ENCODE data around the gene CCDC85B. TPM values are rescaled to one million over a fixed set of nuclear protein-coding genes. Genes with fewer than 3 reads are reported as not detected.

CCDC85B gene
- total and polyA plus RNA-seq, 2 of the 13 experiments (the other 11 are each of a cell fraction or from before 2014, with no cell fraction given), result 8.2 to 19.5 TPM

GRCh38 chr11:65854161-65854592 lies 36.3 kb upstream of the CCDC85B start (continued):
- no peak for TF ChIP-seq REL (CRISPR knock-in tag; conservative IDR thresholded peaks at IDR 0.05)
- TF ChIP-seq FOXP4 (CRISPR knock-in tag; IDR thresholded peaks at IDR 0.05), result 0 out of 2 replicates have a peak, but pooled peaks have one; percentile 31
- 0 out of 2 replicates have a peak, but pooled peaks have one; percentile 28 for TF ChIP-seq ZFP90 (CRISPR knock-in tag; IDR thresholded peaks at IDR 0.05; ENCODE audit: borderline replicate concordance)
- TF ChIP-seq ZNF12 (CRISPR knock-in tag; IDR thresholded peaks at IDR 0.05), result no peak
- TF ChIP-seq ZNF512B (CRISPR knock-in tag; IDR thresholded peaks at IDR 0.05; ENCODE audit: borderline replicate concordance), result no peak
- TF ChIP-seq GRHL1 (CRISPR knock-in tag; conservative IDR thresholded peaks at IDR 0.05), result no peak
- peak; percentile 65 for TF ChIP-seq RBM22 (optimal IDR thresholded peaks at IDR 0.05; ENCODE audit: low read length)
- no peak for TF ChIP-seq KAT2B (IDR thresholded peaks at IDR 0.05; ENCODE audit: borderline replicate concordance, low read depth, low read length)
- TF ChIP-seq RBM39 (IDR thresholded peaks at IDR 0.05; ENCODE audit: low read depth, low read length, poor library complexity, severe bottlenecking), result no peak
- no peak for TF ChIP-seq ETV6 (CRISPR knock-in tag; conservative IDR thresholded peaks at IDR 0.05)
- TF ChIP-seq ZNF780A (CRISPR knock-in tag; IDR thresholded peaks at IDR 0.05), result no peak
- peak; percentile 66 for TF ChIP-seq SAP130 (CRISPR knock-in tag; IDR thresholded peaks at IDR 0.05; ENCODE audit: low read depth)
- TF ChIP-seq ZXDC (CRISPR knock-in tag; IDR thresholded peaks at IDR 0.05), result no peak
- TF ChIP-seq ZNF337 (CRISPR knock-in tag; IDR thresholded peaks at IDR 0.05; ENCODE audit: borderline replicate concordance, low read depth), result no peak
- no peak for TF ChIP-seq ZNF740 (CRISPR knock-in tag; IDR thresholded peaks at IDR 0.05)
- no peak for TF ChIP-seq ZNF317 (CRISPR knock-in tag; IDR thresholded peaks at IDR 0.05)
- no peak for TF ChIP-seq GABPA (IDR thresholded peaks at IDR 0.05; ENCODE audit: low read depth, low read length)
- 0 out of 2 replicates have a peak, but pooled peaks have one; percentile 32 for TF ChIP-seq GABPA (CRISPR knock-in tag; IDR thresholded peaks at IDR 0.05; ENCODE audit: low read depth)
- TF ChIP-seq CHCHD3 (CRISPR knock-in tag; IDR thresholded peaks at IDR 0.05), result no peak
- TF ChIP-seq SOX13 (IDR thresholded peaks at IDR 0.05), result no peak
- 0 out of 4 replicates have a peak, but pooled peaks of 1 of the 2 experiments have one; percentile 7 for TF ChIP-seq SOX13 (CRISPR knock-in tag; conservative IDR thresholded peaks at IDR 0.05 in 1 of 2, IDR thresholded peaks at IDR 0.05 in 1 of 2)

Data from HepG2 (cell line).